ENCODE data around the gene MIGA2. TPM values are rescaled to one million over a fixed set of nuclear protein-coding genes. Genes with fewer than 3 reads are reported as not detected.

MIGA2 gene
- polyA plus RNA-seq, 2 of the 4 experiments (the other 2 are of a cell fraction), result 6.4 to 16.1 TPM

DNA sequence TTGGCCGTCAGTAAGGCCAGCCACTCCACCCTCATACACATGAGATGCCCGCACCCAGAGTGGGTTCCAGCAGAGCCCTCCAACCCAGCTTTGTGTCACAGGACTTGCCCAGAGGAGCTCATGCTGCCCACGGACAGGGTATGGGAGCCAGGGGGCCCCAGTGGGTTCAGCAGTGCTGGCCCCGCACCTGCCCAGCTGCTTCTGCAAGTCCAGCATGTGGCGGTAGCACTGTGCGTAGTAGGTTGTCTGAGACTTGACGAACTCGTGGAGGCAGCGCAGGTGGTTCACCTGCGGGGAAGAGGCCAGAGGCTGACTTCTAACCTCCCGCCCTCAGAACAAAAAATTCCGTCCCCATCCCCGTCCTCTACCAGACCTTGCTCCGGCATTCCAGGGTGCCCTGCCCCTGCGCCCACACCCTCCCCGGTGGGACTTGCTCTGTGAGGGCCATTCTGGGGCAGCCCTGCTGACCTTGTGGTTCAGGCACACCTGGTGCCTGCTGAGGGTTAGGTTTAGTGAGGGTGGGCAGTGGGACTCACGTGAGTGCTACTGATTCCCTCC is 26.8 kb upstream of the MIGA2 start:
- TF ChIP-seq, protein P1, sequence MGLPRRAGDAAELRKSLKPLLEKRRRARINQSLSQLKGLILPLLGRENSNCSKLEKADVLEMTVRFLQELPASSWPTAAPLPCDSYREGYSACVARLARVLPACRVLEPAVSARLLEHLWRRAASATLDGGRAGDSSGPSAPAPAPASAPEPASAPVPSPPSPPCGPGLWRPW (IDR thresholded peaks at IDR 0.05), result no peak
- no peak for TF ChIP-seq RAD21 (conservative IDR thresholded peaks at IDR 0.05 in 1 of 2, IDR thresholded peaks at IDR 0.05 in 1 of 2)
- TF ChIP-seq, protein P2, sequence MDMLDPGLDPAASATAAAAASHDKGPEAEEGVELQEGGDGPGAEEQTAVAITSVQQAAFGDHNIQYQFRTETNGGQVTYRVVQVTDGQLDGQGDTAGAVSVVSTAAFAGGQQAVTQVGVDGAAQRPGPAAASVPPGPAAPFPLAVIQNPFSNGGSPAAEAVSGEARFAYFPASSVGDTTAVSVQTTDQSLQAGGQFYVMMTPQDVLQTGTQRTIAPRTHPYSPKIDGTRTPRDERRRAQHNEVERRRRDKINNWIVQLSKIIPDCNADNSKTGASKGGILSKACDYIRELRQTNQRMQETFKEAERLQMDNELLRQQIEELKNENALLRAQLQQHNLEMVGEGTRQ (IDR thresholded peaks at IDR 0.05), result no peak
- TF ChIP-seq, protein P3, sequence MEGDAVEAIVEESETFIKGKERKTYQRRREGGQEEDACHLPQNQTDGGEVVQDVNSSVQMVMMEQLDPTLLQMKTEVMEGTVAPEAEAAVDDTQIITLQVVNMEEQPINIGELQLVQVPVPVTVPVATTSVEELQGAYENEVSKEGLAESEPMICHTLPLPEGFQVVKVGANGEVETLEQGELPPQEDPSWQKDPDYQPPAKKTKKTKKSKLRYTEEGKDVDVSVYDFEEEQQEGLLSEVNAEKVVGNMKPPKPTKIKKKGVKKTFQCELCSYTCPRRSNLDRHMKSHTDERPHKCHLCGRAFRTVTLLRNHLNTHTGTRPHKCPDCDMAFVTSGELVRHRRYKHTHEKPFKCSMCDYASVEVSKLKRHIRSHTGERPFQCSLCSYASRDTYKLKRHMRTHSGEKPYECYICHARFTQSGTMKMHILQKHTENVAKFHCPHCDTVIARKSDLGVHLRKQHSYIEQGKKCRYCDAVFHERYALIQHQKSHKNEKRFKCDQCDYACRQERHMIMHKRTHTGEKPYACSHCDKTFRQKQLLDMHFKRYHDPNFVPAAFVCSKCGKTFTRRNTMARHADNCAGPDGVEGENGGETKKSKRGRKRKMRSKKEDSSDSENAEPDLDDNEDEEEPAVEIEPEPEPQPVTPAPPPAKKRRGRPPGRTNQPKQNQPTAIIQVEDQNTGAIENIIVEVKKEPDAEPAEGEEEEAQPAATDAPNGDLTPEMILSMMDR (IDR thresholded peaks at IDR 0.05), result no peak
- no peak for TF ChIP-seq NFE2L2 (conservative IDR thresholded peaks at IDR 0.05; ENCODE audit: low read length)
- no peak for TF ChIP-seq FOSL2 (IDR thresholded peaks at IDR 0.05)
- TF ChIP-seq FOSL2 (CRISPR knock-in tag; IDR thresholded peaks at IDR 0.05), result no peak
- TF ChIP-seq MYC (IDR thresholded peaks at IDR 0.05; ENCODE audit: borderline replicate concordance, low read length), result no peak
- no peak for TF ChIP-seq TFCP2L1 (CRISPR knock-in tag; IDR thresholded peaks at IDR 0.05)
- TF ChIP-seq ELK1 (IDR thresholded peaks at IDR 0.05; ENCODE audit: low read depth, low read length), result no peak
- TF ChIP-seq POLR2AphosphoS2 (conservative IDR thresholded peaks at IDR 0.05; ENCODE audit: low read length), result no peak
- no peak for TF ChIP-seq HDAC2 (IDR thresholded peaks at IDR 0.05)
- TF ChIP-seq EHMT2 (IDR thresholded peaks at IDR 0.05; ENCODE audit: low read depth), result no peak
- no peak for TF ChIP-seq SMC3 (IDR thresholded peaks at IDR 0.05)
- TF ChIP-seq JUNB (IDR thresholded peaks at IDR 0.05), result no peak
- TF ChIP-seq ZC3H11A (IDR thresholded peaks at IDR 0.05), result no peak
- TF ChIP-seq PHF8 (IDR thresholded peaks at IDR 0.05; ENCODE audit: borderline replicate concordance, low read depth), result no peak
- no peak for TF ChIP-seq SREBF2 (IDR thresholded peaks at IDR 0.05)
- TF ChIP-seq, protein P4, sequence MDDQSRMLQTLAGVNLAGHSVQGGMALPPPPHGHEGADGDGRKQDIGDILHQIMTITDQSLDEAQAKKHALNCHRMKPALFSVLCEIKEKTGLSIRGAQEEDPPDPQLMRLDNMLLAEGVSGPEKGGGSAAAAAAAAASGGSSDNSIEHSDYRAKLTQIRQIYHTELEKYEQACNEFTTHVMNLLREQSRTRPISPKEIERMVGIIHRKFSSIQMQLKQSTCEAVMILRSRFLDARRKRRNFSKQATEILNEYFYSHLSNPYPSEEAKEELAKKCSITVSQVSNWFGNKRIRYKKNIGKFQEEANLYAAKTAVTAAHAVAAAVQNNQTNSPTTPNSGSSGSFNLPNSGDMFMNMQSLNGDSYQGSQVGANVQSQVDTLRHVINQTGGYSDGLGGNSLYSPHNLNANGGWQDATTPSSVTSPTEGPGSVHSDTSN (IDR thresholded peaks at IDR 0.05), result no peak
- Histone ChIP-seq H3K4me1 (no peaks in the 10 kb centered on the region), H3K9me3 (no peaks in the 10 kb centered on the region), H3K4me2 (no peak overlapping the region), H3K4me3 (no peak overlapping the region), H3K27ac (no peak overlapping the region)
- ChIA-PET CTCF (interaction anchor here (5.9 to 8.8 kb wide), 3 partner anchors 9 to 20 kb away, joined by 45 to 136 read pairs (median 64); no protein-coding TSS in a partner anchor), POLR2A (interaction anchor here (1.1 kb wide), 1 partner anchor 19 kb away, joined by 3 read pairs; the partner anchor contains the start of gene SH3GLB2)
- WGBS (ENCODE audit: missing lambda C conversion rate), result 88% methylated on average over 16 of the region's 17 CpGs
- FAIRE-seq (no peak), DNase-seq (ENCODE audit: low read depth in 1 of 2, low spot score in 1 of 2) (no peak), ATAC-seq (no peak)

DNA sequence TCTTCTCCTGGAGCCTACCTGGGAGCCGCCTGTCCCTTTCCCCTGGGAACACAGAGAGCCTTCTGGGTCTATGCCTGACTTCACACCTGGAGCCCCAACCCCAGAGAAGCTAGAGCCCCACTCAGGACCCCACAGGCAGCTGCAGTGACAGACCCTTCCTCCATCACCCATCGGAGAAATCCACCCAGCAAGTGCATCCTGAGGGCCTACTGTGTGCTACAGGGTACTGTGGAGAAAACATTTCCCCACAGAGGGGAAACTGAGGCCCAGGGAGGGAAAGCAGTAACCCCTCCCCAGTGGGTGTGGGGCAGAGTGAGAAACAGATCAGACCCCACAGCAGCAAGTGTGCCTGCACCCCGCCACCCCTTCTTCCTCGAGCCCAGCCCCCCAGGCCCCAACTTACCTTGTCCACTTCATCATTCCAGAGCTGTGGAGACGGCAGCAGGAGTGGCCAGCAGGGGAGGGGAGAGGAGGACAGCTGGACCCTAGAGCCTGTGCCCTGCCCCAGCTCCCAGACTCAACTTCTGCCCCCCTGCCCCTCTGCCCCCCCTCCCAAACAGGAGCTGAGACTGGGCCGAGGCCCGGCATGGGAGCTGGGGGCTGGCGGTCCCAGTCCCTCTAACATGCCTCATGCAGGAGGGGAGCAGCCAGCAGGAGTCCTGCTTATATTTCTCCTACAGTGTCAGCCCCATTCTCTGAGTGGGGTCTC is 26.0 kb upstream of the MIGA2 start:
- no peak for ATAC-seq
- CTCF ChIA-PET, result interaction anchor here (5.9 to 8.8 kb wide), 2 partner anchors 9 to 14 kb away, joined by 64 to 136 read pairs; no protein-coding TSS in a partner anchor
- POLR2A ChIA-PET, result interaction anchor here (0.7 kb wide), 1 partner anchor 18 kb away, joined by 3 read pairs; the partner anchor contains the start of gene SH3GLB2
- no peak overlapping the region for H3K4me2 ChIP-seq
- 90% methylated on average over 5 of the region's 8 CpGs for WGBS (ENCODE audit: missing lambda C conversion rate)
- DNase-seq (ENCODE audit: low read depth in 1 of 2, low spot score in 1 of 2), result no peak
- no peak overlapping the region for H3K4me3 ChIP-seq
- no peak overlapping the region for H3K27ac ChIP-seq
- no peaks in the 10 kb centered on the region for H3K9me3 ChIP-seq
- H3K4me1 ChIP-seq, result no peaks in the 10 kb centered on the region
- FAIRE-seq, result no peak
- TF ChIP-seq, protein P3 (IDR thresholded peaks at IDR 0.05), result no peak
- TF ChIP-seq BCL3 (IDR thresholded peaks at IDR 0.05), result no peak
- no peak for TF ChIP-seq FOXS1 (CRISPR knock-in tag; IDR thresholded peaks at IDR 0.05)
- TF ChIP-seq ZC3H11A (IDR thresholded peaks at IDR 0.05), result no peak
- TF ChIP-seq ZFP36 (IDR thresholded peaks at IDR 0.05; ENCODE audit: borderline replicate concordance, partially characterized antibody), result no peak
- TF ChIP-seq JUNB (IDR thresholded peaks at IDR 0.05), result no peak
- no peak for TF ChIP-seq ELK1 (IDR thresholded peaks at IDR 0.05; ENCODE audit: low read depth, low read length)
- TF ChIP-seq KDM5A (IDR thresholded peaks at IDR 0.05), result no peak
- TF ChIP-seq MYC (IDR thresholded peaks at IDR 0.05; ENCODE audit: borderline replicate concordance, low read length), result no peak
- TF ChIP-seq, protein P5, sequence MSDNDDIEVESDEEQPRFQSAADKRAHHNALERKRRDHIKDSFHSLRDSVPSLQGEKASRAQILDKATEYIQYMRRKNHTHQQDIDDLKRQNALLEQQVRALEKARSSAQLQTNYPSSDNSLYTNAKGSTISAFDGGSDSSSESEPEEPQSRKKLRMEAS (IDR thresholded peaks at IDR 0.05), result no peak
- TF ChIP-seq TP53 (CRISPR knock-in tag; IDR thresholded peaks at IDR 0.05), result no peak

Measured in A549 (cell line).